ENCODE measurements around the gene UGT8. TPM values are rescaled to one million over a fixed set of nuclear protein-coding genes. Genes with fewer than 3 reads are reported as not detected.
"Not testable (repeated sequence)": the region's sequence is repeated elsewhere in the genome, so short reads cannot be mapped to it uniquely, and the experiment has no call there.

UGT8 gene
- total and polyA plus RNA-seq, 7 experiments from 2014 or later, result 0.13 TPM; not detected in 6

- POLR2A ChIA-PET, result no interaction called here
These were observed 60.2 kb downstream of the UGT8 start for GRCh38 chr4:114658776-114659175.

GRCh38 chr4:114659386-114660008 is 60.9 kb downstream of the UGT8 start:
- ATAC-seq (peak; percentile 55), DNase-seq (peak in 6 of 9 donors; percentile 1 to 20 (median 10))
- Mint-ChIP-seq H3K4me1 (no peaks in the 10 kb centered on the region), H3K36me3 (no peaks in the 10 kb centered on the region), H3K27ac (no peak overlapping the region), H3K4me3 (no peak overlapping the region), H3K27me3 (peaks cover 5 to 30% (median 23%) of the 10 kb centered on the region in 5 donors), H3K9me3 (no peaks in the 10 kb centered on the region)
- Histone ChIP-seq H3K4me1 (ENCODE audit: control insufficient read depth in 2 of 2, insufficient read depth in 2 of 2, low read length in 2 of 2) (no peaks in the 10 kb centered on the region), H3K9me3 (ENCODE audit: control insufficient read depth in 2 of 3, low read length in 3 of 3) (no peaks in the 10 kb centered on the region), H3K27ac (ENCODE audit: low read depth, low read length) (no peak overlapping the region), H3K27me3 (ENCODE audit: control insufficient read depth in 2 of 2, insufficient read depth in 2 of 2, low read length in 2 of 2) (no peaks in the 10 kb centered on the region), H3K4me3 (ENCODE audit: low read length) (no peak overlapping the region), H3K36me3 (ENCODE audit: control insufficient read depth in 2 of 3, insufficient read depth in 3 of 3, low read length in 3 of 3) (no peaks in the 10 kb centered on the region)
- intact Hi-C loops (cut with micrococcal nuclease), result loop anchor here (1.0 kb wide), 1 partner anchor 273 kb away; no protein-coding TSS in a partner anchor
- ChIA-PET CTCF (no interaction called here), POLR2A (no interaction called here)

More at GRCh38 chr4:114658776-114659175, 60.2 kb downstream of the UGT8 start:
- Mint-ChIP-seq H3K4me1 (no peaks in the 10 kb centered on the region), H3K27ac (no peak overlapping the region), H3K36me3 (no peaks in the 10 kb centered on the region), H3K4me3 (no peak overlapping the region), H3K27me3 (peaks cover 5 to 30% (median 23%) of the 10 kb centered on the region in 5 donors), H3K9me3 (no peaks in the 10 kb centered on the region)
- no peaks in the 10 kb centered on the region for H3K36me3 ChIP-seq (ENCODE audit: control insufficient read depth in 2 of 3, insufficient read depth in 3 of 3, low read length in 3 of 3)
- H3K27ac ChIP-seq (ENCODE audit: low read depth, low read length), result no peak overlapping the region
- H3K4me1 ChIP-seq (ENCODE audit: control insufficient read depth in 2 of 2, insufficient read depth in 2 of 2, low read length in 2 of 2), result no peaks in the 10 kb centered on the region
- no peak overlapping the region for H3K4me3 ChIP-seq (ENCODE audit: low read length)
- no peak for ATAC-seq
- intact Hi-C loops (cut with micrococcal nuclease), result loop anchor here (1.0 kb wide), 1 partner anchor 272 kb away; no protein-coding TSS in a partner anchor
- no peak for DNase-seq
- H3K27me3 ChIP-seq (ENCODE audit: control insufficient read depth in 2 of 2, insufficient read depth in 2 of 2, low read length in 2 of 2), result no peaks in the 10 kb centered on the region
- H3K9me3 ChIP-seq (ENCODE audit: control insufficient read depth in 2 of 3, low read length in 3 of 3), result no peaks in the 10 kb centered on the region
- CTCF ChIA-PET, result interaction anchor here (0.6 kb wide), 1 partner anchor 1263 kb away, joined by 3 read pairs; no protein-coding TSS in a partner anchor

GRCh38 chr4:114663083-114663482 is 64.5 kb downstream of the UGT8 start:
- no peak for ATAC-seq
- Mint-ChIP-seq H3K9me3 (no peaks in the 10 kb centered on the region), H3K27ac (no peak overlapping the region), H3K4me3 (no peak overlapping the region), H3K27me3 (peaks cover 5 to 39% (median 23%) of the 10 kb centered on the region in 5 donors), H3K4me1 (no peaks in the 10 kb centered on the region), H3K36me3 (no peaks in the 10 kb centered on the region)
- H3K9me3 ChIP-seq (ENCODE audit: control insufficient read depth in 2 of 3, low read length in 3 of 3), result no peaks in the 10 kb centered on the region
- no peaks in the 10 kb centered on the region for H3K4me1 ChIP-seq (ENCODE audit: control insufficient read depth in 2 of 2, insufficient read depth in 2 of 2, low read length in 2 of 2)
- no peak for DNase-seq
- ChIA-PET POLR2A (no interaction called here), CTCF (no interaction called here)
- no peaks in the 10 kb centered on the region for H3K36me3 ChIP-seq (ENCODE audit: control insufficient read depth in 2 of 3, insufficient read depth in 3 of 3, low read length in 3 of 3)
- intact Hi-C loops (cut with micrococcal nuclease), result no loop called here
- H3K4me3 ChIP-seq (ENCODE audit: low read length), result no peak overlapping the region
- H3K27ac ChIP-seq (ENCODE audit: low read depth, low read length), result no peak overlapping the region
- no peaks in the 10 kb centered on the region for H3K27me3 ChIP-seq (ENCODE audit: control insufficient read depth in 2 of 2, insufficient read depth in 2 of 2, low read length in 2 of 2)

- H3K9me3 Mint-ChIP-seq, result no peaks in the 10 kb centered on the region
- CTCF ChIA-PET, result no interaction called here
- H3K27ac Mint-ChIP-seq, result no peak overlapping the region
- DNase-seq (no peak), ATAC-seq (no peak)
- POLR2A ChIA-PET, result no interaction called here
- Histone ChIP-seq H3K9me3 (ENCODE audit: control insufficient read depth in 2 of 3, low read length in 3 of 3) (no peaks in the 10 kb centered on the region), H3K27ac (ENCODE audit: low read depth, low read length) (no peak overlapping the region), H3K4me3 (ENCODE audit: low read length) (no peak overlapping the region), H3K36me3 (ENCODE audit: control insufficient read depth in 2 of 3, insufficient read depth in 3 of 3, low read length in 3 of 3) (no peaks in the 10 kb centered on the region), H3K27me3 (ENCODE audit: control insufficient read depth in 2 of 2, insufficient read depth in 2 of 2, low read length in 2 of 2) (no peaks in the 10 kb centered on the region), H3K4me1 (ENCODE audit: control insufficient read depth in 2 of 2, insufficient read depth in 2 of 2, low read length in 2 of 2) (no peaks in the 10 kb centered on the region)
- H3K4me3 Mint-ChIP-seq, result no peak overlapping the region
- intact Hi-C loops (cut with micrococcal nuclease), result no loop called here
- H3K27me3 Mint-ChIP-seq, result peaks cover 7 to 28% (median 15%) of the 10 kb centered on the region in 5 donors
- H3K36me3 Mint-ChIP-seq, result no peaks in the 10 kb centered on the region
- H3K4me1 Mint-ChIP-seq, result no peaks in the 10 kb centered on the region
These were observed 70.0 kb downstream of the UGT8 start for GRCh38 chr4:114668577-114668976.

- H3K27me3 ChIP-seq (ENCODE audit: control insufficient read depth in 2 of 2, insufficient read depth in 2 of 2, low read length in 2 of 2); H3K4me1 Mint-ChIP-seq; intact Hi-C loops (cut with micrococcal nuclease); H3K27ac Mint-ChIP-seq; H3K36me3 Mint-ChIP-seq; DNase-seq; CTCF ChIA-PET; H3K27ac ChIP-seq (ENCODE audit: low read depth, low read length); H3K36me3 ChIP-seq (ENCODE audit: control insufficient read depth in 2 of 3, insufficient read depth in 3 of 3, low read length in 3 of 3); H3K4me3 Mint-ChIP-seq; H3K4me1 ChIP-seq (ENCODE audit: control insufficient read depth in 2 of 2, insufficient read depth in 2 of 2, low read length in 2 of 2); H3K4me3 ChIP-seq (ENCODE audit: low read length); H3K9me3 ChIP-seq (ENCODE audit: control insufficient read depth in 2 of 3, low read length in 3 of 3); POLR2A ChIA-PET; H3K9me3 Mint-ChIP-seq; ATAC-seq: not testable (repeated sequence)
- H3K27me3 Mint-ChIP-seq, result peaks cover 7 to 22% (median 9%) of the 10 kb centered on the region in 5 donors
These were observed 72.1 kb downstream of the UGT8 start for GRCh38 chr4:114670733-114671132.

GRCh38 chr4:114673306-114673705 is 74.7 kb downstream of the UGT8 start:
- Histone ChIP-seq H3K9me3 (ENCODE audit: control insufficient read depth in 2 of 3, low read length in 3 of 3) (no peaks in the 10 kb centered on the region), H3K27ac (ENCODE audit: low read depth, low read length) (no peak overlapping the region), H3K4me3 (ENCODE audit: low read length) (no peak overlapping the region), H3K4me1 (ENCODE audit: control insufficient read depth in 2 of 2, insufficient read depth in 2 of 2, low read length in 2 of 2) (no peaks in the 10 kb centered on the region), H3K27me3 (ENCODE audit: control insufficient read depth in 2 of 2, insufficient read depth in 2 of 2, low read length in 2 of 2) (no peaks in the 10 kb centered on the region), H3K36me3 (ENCODE audit: control insufficient read depth in 2 of 3, insufficient read depth in 3 of 3, low read length in 3 of 3) (no peaks in the 10 kb centered on the region)
- H3K27ac Mint-ChIP-seq, result no peak overlapping the region
- no peaks in the 10 kb centered on the region for H3K9me3 Mint-ChIP-seq
- ChIA-PET CTCF (no interaction called here), POLR2A (no interaction called here)
- ATAC-seq (no peak), DNase-seq (no peak)
- H3K27me3 Mint-ChIP-seq, result peaks cover 0 to 8% (median 2%) of the 10 kb centered on the region in 5 donors
- H3K4me3 Mint-ChIP-seq, result no peak overlapping the region
- H3K4me1 Mint-ChIP-seq, result no peaks in the 10 kb centered on the region
- H3K36me3 Mint-ChIP-seq, result no peaks in the 10 kb centered on the region
- intact Hi-C loops (cut with micrococcal nuclease), result no loop called here

GRCh38 chr4:114674080-114674479 is 75.5 kb downstream of the UGT8 start:
- no peaks in the 10 kb centered on the region for H3K9me3 ChIP-seq (ENCODE audit: control insufficient read depth in 2 of 3, low read length in 3 of 3)
- no peak for DNase-seq
- ChIA-PET POLR2A (no interaction called here), CTCF (no interaction called here)
- no peak overlapping the region for H3K4me3 Mint-ChIP-seq
- no peak overlapping the region for H3K4me3 ChIP-seq (ENCODE audit: low read length)
- H3K27ac Mint-ChIP-seq, result no peak overlapping the region
- H3K36me3 ChIP-seq (ENCODE audit: control insufficient read depth in 2 of 3, insufficient read depth in 3 of 3, low read length in 3 of 3), result no peaks in the 10 kb centered on the region
- ATAC-seq, result no peak
- H3K36me3 Mint-ChIP-seq, result no peaks in the 10 kb centered on the region
- no peak overlapping the region for H3K27ac ChIP-seq (ENCODE audit: low read depth, low read length)
- H3K4me1 Mint-ChIP-seq, result no peaks in the 10 kb centered on the region
- intact Hi-C loops (cut with micrococcal nuclease), result no loop called here
- no peaks in the 10 kb centered on the region for H3K4me1 ChIP-seq (ENCODE audit: control insufficient read depth in 2 of 2, insufficient read depth in 2 of 2, low read length in 2 of 2)
- H3K27me3 Mint-ChIP-seq, result peaks cover 0 to 8% (median 2%) of the 10 kb centered on the region in 5 donors
- no peaks in the 10 kb centered on the region for H3K9me3 Mint-ChIP-seq
- H3K27me3 ChIP-seq (ENCODE audit: control insufficient read depth in 2 of 2, insufficient read depth in 2 of 2, low read length in 2 of 2), result no peaks in the 10 kb centered on the region

All from naive thymus-derived CD4-positive, alpha-beta T cell (primary cell).